Stomach (tissue), 9 donors: Measurements from ENCODE around the gene UTP11. TPM values are rescaled to one million over a fixed set of nuclear protein-coding genes. Genes with fewer than 3 reads are reported as not detected.

Experiments
- DNase-seq, 2 donors: peaks; one replicate each; pipeline versions ENCODE4 v3.0.0 to v3.0.0-alpha.2; 2013 to 2019
- H3K27ac ChIP-seq, 5 donors: fragments of 200-600 bp in 4 of 5; sonication (generic) in 4 of 5; one replicate each; pipeline ENCODE4 v1.5.1; 2013 to 2019; ENCODE audit warnings: mild to moderate bottlenecking in 1 of 5, moderate library complexity in 1 of 5
- H3K27me3 ChIP-seq, 3 donors: fragments of 200-600 bp; sonication (generic); one replicate each; pipeline ENCODE4 v1.5.1; 2017 to 2019; ENCODE audit warnings: mixed run types in 1 of 3
- H3K36me3 ChIP-seq, 4 donors: fragments of 200-600 bp; sonication (generic); 1 replicate in 3 of 4; 2 replicates in 1 of 4; pipeline ENCODE4 v1.5.1; 2016 to 2019
- H3K4me1 ChIP-seq, 4 donors: fragments of 200-600 bp; sonication (generic); one replicate each; pipeline ENCODE4 v1.5.1; 2016 to 2019
- H3K4me3 ChIP-seq, 4 donors: fragments of 200-600 bp; sonication (generic) in 3 of 4; one replicate each; pipeline ENCODE4 v1.5.1; 2016 to 2019; ENCODE audit warnings: mild to moderate bottlenecking in 1 of 4
- H3K9me3 ChIP-seq, 4 donors: fragments of 200-600 bp; sonication (generic); one replicate each; pipeline ENCODE4 v1.5.1; 2016 to 2019
- CTCF ChIP-seq, 7 experiments: fragments of 450-650 bp in 4 of 7; fragments of 200-600 bp in 3 of 7; sonication (generic) in 3 of 7; IDR thresholded peaks; one replicate each; pipeline ENCODE4 v1.5.1; 2016 to 2019; ENCODE audit warnings: antibody characterized with exemption in 7 of 7, control low read depth in 2 of 7, mild to moderate bottlenecking in 1 of 7
- EP300 ChIP-seq: sonication (generic); formaldehyde crosslinking; IDR thresholded peaks from one replicate; pipeline ENCODE4 v1.6.1; 2017; ENCODE audit warnings: antibody characterized with exemption
- POLR2A ChIP-seq, 4 donors: fragments of 450-650 bp; IDR thresholded peaks; one replicate each; pipeline ENCODE4 v1.6.1; 2016; ENCODE audit warnings: antibody characterized with exemption in 4 of 4, control low read depth in 2 of 4, mild to moderate bottlenecking in 1 of 4, moderate library complexity in 1 of 4
- POLR2AphosphoS5 ChIP-seq, 3 donors: sonication (generic); formaldehyde crosslinking; IDR thresholded peaks; one replicate each; pipeline ENCODE4 v1.6.1; 2016; ENCODE audit warnings: antibody characterized with exemption in 3 of 3
- WGBS, 5 donors: extraction: QIAGEN DNeasy Blood & Tissue Kit in 3 of 5; methylation state at CpG; one replicate each; pipeline versions ENCODE4 v1.1.5 to v1.1.7; 2013 to 2018; 5-methylcytosine and 5-hydroxymethylcytosine counted together
- intact Hi-C: fragments of 100-400 bp; cut with DNase I; formaldehyde crosslinking; loops from one replicate; pipeline ENCODE4 v1.15.1; 2023; ENCODE audit warnings: low total_unique reads
- polyA plus RNA-seq, 3 donors: library from polyadenylated mRNA; stranded (reverse); fragments of 200-250 nt; gene quantifications; one replicate each; pipeline ENCODE4 v1.2.3, GENCODE V29; 2013
- total RNA-seq, 5 donors: library from RNA; depleted of rRNA; stranded (reverse); fragments of >200 nt; gene quantifications; one replicate each; pipeline versions ENCODE4 v1.1.0 to v1.2.3, GENCODE V29; 2014 to 2016
- donor health status: healthy with polysubstance abuse.
- donor health status: Bipolar disorder and iron deficiency.
- donor health status: healthy.

UTP11 gene
- total and polyA plus RNA-seq, 8 donors, result 1.4 to 43.7 (median 20.9) TPM

- no peak overlapping the region for H3K4me3 ChIP-seq
- peaks cover 66 to 96% (median 81%) of the 10 kb centered on the region in 4 donors for H3K4me1 ChIP-seq
- TF ChIP-seq POLR2AphosphoS5 (IDR thresholded peaks at IDR 0.05) (no peak), CTCF (IDR thresholded peaks at IDR 0.05) (no peak), EP300 (no peak), POLR2A (IDR thresholded peaks at IDR 0.05) (no peak)
- intact Hi-C loops, result no loop called here
- WGBS, 5 donors, result 63 to 72% (median 68%) methylated on average over 8 to 16 of the region's 16 CpGs
- no peak for DNase-seq
- H3K36me3 ChIP-seq, result peaks cover 0 to 21% (median 19%) of the 10 kb centered on the region in 4 donors
- H3K27me3 ChIP-seq, result no peaks in the 10 kb centered on the region
- H3K27ac ChIP-seq, result peak overlapping the region; percentile 39 to 94 (median 86)
- H3K9me3 ChIP-seq, result no peaks in the 10 kb centered on the region
Measured at GRCh38 chr1:37998913-37999429, 13.6 kb upstream of the UTP11 start.

- Histone ChIP-seq H3K4me3 (no peak overlapping the region), H3K9me3 (no peaks in the 10 kb centered on the region), H3K27ac (peak overlapping the region; percentile 39 to 94 (median 86)), H3K27me3 (no peaks in the 10 kb centered on the region), H3K4me1 (peaks cover 69 to 100% (median 86%) of the 10 kb centered on the region in 4 donors), H3K36me3 (peaks cover 0 to 21% (median 19%) of the 10 kb centered on the region in 4 donors)
- DNase-seq, result peak in 1 of 2 donors; percentile 85
- TF ChIP-seq POLR2A (IDR thresholded peaks at IDR 0.05), result no peak
- intact Hi-C loops, result no loop called here
- WGBS, 5 donors, result 8 to 22% (median 19%) methylated on average over 8 to 9 of the region's 9 CpGs
Measured at GRCh38 chr1:37999430-38000232, 12.9 kb upstream of the UTP11 start.

- H3K27me3 ChIP-seq, result no peaks in the 10 kb centered on the region
- 62 to 79% (median 67%) methylated on average over 2 of the region's 2 CpGs for WGBS, 5 donors
- peaks cover 0 to 21% (median 19%) of the 10 kb centered on the region in 4 donors for H3K36me3 ChIP-seq
- DNase-seq, result no peak
- intact Hi-C loops, result no loop called here
- no peak overlapping the region for H3K4me3 ChIP-seq
- peak overlapping the region; percentile 39 to 94 (median 86) for H3K27ac ChIP-seq
- H3K4me1 ChIP-seq, result peaks cover 64 to 96% (median 84%) of the 10 kb centered on the region in 4 donors
- H3K9me3 ChIP-seq, result no peaks in the 10 kb centered on the region
- no peak for TF ChIP-seq POLR2A (IDR thresholded peaks at IDR 0.05)
- no peak for TF ChIP-seq POLR2AphosphoS5 (IDR thresholded peaks at IDR 0.05)
- TF ChIP-seq EP300, result no peak
- no peak for TF ChIP-seq CTCF (IDR thresholded peaks at IDR 0.05)
Measured at GRCh38 chr1:38000233-38000528, 12.4 kb upstream of the UTP11 start.

GRCh38 chr1:38000529-38001455 lies 11.7 kb upstream of the UTP11 start:
- peak in 1 of 2 donors; percentile 84 for DNase-seq
- 44 to 70% (median 56%) methylated on average over 12 to 13 of the region's 13 CpGs for WGBS, 5 donors
- Histone ChIP-seq H3K9me3 (no peaks in the 10 kb centered on the region), H3K27me3 (no peaks in the 10 kb centered on the region), H3K27ac (peak overlapping the region; percentile 39 to 94 (median 86)), H3K4me3 (no peak overlapping the region), H3K36me3 (peaks cover 0 to 21% (median 19%) of the 10 kb centered on the region in 4 donors), H3K4me1 (peaks cover 61 to 93% (median 82%) of the 10 kb centered on the region in 4 donors)
- TF ChIP-seq POLR2A (IDR thresholded peaks at IDR 0.05), result no peak
- TF ChIP-seq CTCF (IDR thresholded peaks at IDR 0.05), result no peak
- no peak for TF ChIP-seq POLR2AphosphoS5 (IDR thresholded peaks at IDR 0.05)
- TF ChIP-seq EP300, result no peak
- intact Hi-C loops, result no loop called here
